Transverse colon (tissue), 4 donors: ENCODE results near the gene ATP5F1A. TPM values are rescaled to one million over a fixed set of nuclear protein-coding genes. Genes with fewer than 3 reads are reported as not detected.

Experiments
- DNase-seq: peaks from one replicate; pipeline ENCODE4 v3.0.0-alpha.2; 2019
- H3K27ac ChIP-seq, 4 donors: fragments of 200-600 bp; sonication (generic); 2 replicates each; pipeline ENCODE4 v1.5.1; 2016 to 2018; ENCODE audit warnings: inconsistent platforms in 4 of 4
- H3K27me3 ChIP-seq: fragments of 200-600 bp; sonication (generic); 2 replicates; pipeline ENCODE4 v1.5.1; 2017; ENCODE audit warnings: inconsistent platforms
- H3K36me3 ChIP-seq, 4 donors: fragments of 200-600 bp; sonication (generic); 2 replicates each; pipeline ENCODE4 v1.5.1; 2017 to 2019; ENCODE audit warnings: inconsistent platforms in 4 of 4
- H3K4me1 ChIP-seq, 4 donors: fragments of 200-600 bp; sonication (generic); 2 replicates each; pipeline ENCODE4 v1.5.1; 2017 to 2020; ENCODE audit warnings: inconsistent platforms in 4 of 4
- H3K4me3 ChIP-seq, 4 donors: fragments of 200-600 bp; sonication (generic); 1 replicate in 1 of 4; 2 replicates in 3 of 4; pipeline versions ENCODE4 v1.5.1 to v1.6.1; 2017 to 2019; ENCODE audit warnings: inconsistent platforms in 4 of 4
- H3K9me3 ChIP-seq, 2 donors: fragments of 200-600 bp; sonication (generic); 2 replicates each; pipeline ENCODE4 v1.5.1; 2017 to 2019; ENCODE audit warnings: inconsistent platforms in 2 of 2
- CTCF ChIP-seq, 5 experiments: fragments of 200-600 bp in 3 of 5; fragments of 450-650 bp in 2 of 5; sonication (generic) in 3 of 5; IDR thresholded peaks; 1 replicate in 2 of 5; 2 replicates in 3 of 5; pipeline ENCODE4 v1.5.1; 2016 to 2017; ENCODE audit warnings: antibody characterized with exemption in 5 of 5, inconsistent platforms in 3 of 5, mild to moderate bottlenecking in 2 of 5, moderate library complexity in 1 of 5
- EP300 ChIP-seq: sonication (generic); formaldehyde crosslinking; IDR thresholded peaks from one replicate; pipeline ENCODE4 v1.6.1; 2017; ENCODE audit warnings: antibody characterized with exemption, low read depth
- POLR2A ChIP-seq: fragments of 450-650 bp; IDR thresholded peaks from one replicate; pipeline ENCODE4 v1.6.1; 2016; ENCODE audit warnings: antibody characterized with exemption, mild to moderate bottlenecking, moderate library complexity
- POLR2AphosphoS5 ChIP-seq, 3 donors: sonication (generic); formaldehyde crosslinking; IDR thresholded peaks; one replicate each; pipeline ENCODE4 v1.6.1; 2016; ENCODE audit warnings: antibody characterized with exemption in 3 of 3
- WGBS, 2 donors: methylation state at CpG; one replicate each; pipeline ENCODE4 v1.1.5; 2018; ENCODE audit warnings: low coverage in 1 of 2; 5-methylcytosine and 5-hydroxymethylcytosine counted together
- in situ Hi-C, 4 donors: fragments of 200-750 bp; cut with MboI; loops; one replicate each; pipeline versions ENCODE4 v1.15.0 to v1.15.1; 2017; ENCODE audit warnings: low sequenced_read_pairs in 3 of 4, low pct_ligation_motif_present in 1 of 4, low pct_unique_long_range_greater_than_20kb in 1 of 4
- intact Hi-C: fragments of 100-400 bp; cut with DNase I; formaldehyde crosslinking; loops from one replicate; pipeline ENCODE4 v1.15.1; 2023; ENCODE audit warnings: low total_unique reads
- total RNA-seq, 4 donors: library from RNA; depleted of rRNA; stranded (reverse); fragments of >200 nt; gene quantifications; one replicate each; pipeline ENCODE4 v1.1.0, GENCODE V29; 2016

Gene ATP5F1A
- total RNA-seq, 4 donors from 2014 or later, result 284 to 811 (median 475) TPM

- peaks cover 0 to 83% (median 41%) of the 10 kb centered on the region in 4 donors for H3K36me3 ChIP-seq
- no peak for DNase-seq
- no peak for TF ChIP-seq POLR2A
- 85 to 100% methylated on average over 1 to 2 of the region's 2 CpGs for WGBS, 2 donors
- H3K27me3 ChIP-seq, result no peaks in the 10 kb centered on the region
- no peaks in the 10 kb centered on the region for H3K4me1 ChIP-seq
- H3K4me3 ChIP-seq, result no peak overlapping the region
- no peak overlapping the region for H3K27ac ChIP-seq
- in situ Hi-C loops (loop anchor here in 2 of 4 donors (25.0 kb wide), 2 partner anchors 122 to 147 kb away; partner anchors contain the start of gene EPG5 (in 1 of the 2)), intact Hi-C loops (no loop called here)
- no peaks in the 10 kb centered on the region for H3K9me3 ChIP-seq
These were observed 13.7 kb downstream of the ATP5F1A start for GRCh38 chr18:46084431-46084830.

- TF ChIP-seq EP300 (no peak), CTCF (IDR thresholded peaks at IDR 0.05) (no peak), POLR2AphosphoS5 (IDR thresholded peaks at IDR 0.05) (no peak), POLR2A (no peak)
- Histone ChIP-seq H3K4me3 (no peak overlapping the region), H3K36me3 (peaks cover 0 to 41% (median 20%) of the 10 kb centered on the region in 4 donors), H3K4me1 (no peaks in the 10 kb centered on the region), H3K27me3 (no peaks in the 10 kb centered on the region), H3K9me3 (no peaks in the 10 kb centered on the region), H3K27ac (no peak overlapping the region)
- 80 to 83% methylated on average over 1 of the region's 1 CpG for WGBS, 2 donors
- intact Hi-C loops (no loop called here), in situ Hi-C loops (loop anchor here in 2 of 4 donors (25.0 kb wide), 2 partner anchors 118 to 143 kb away; partner anchors contain the start of gene EPG5 (in 1 of the 2))
- DNase-seq, result no peak
These were observed 17.9 kb downstream of the ATP5F1A start for GRCh38 chr18:46080156-46080555.

- Histone ChIP-seq H3K9me3 (no peaks in the 10 kb centered on the region), H3K4me3 (no peak overlapping the region), H3K27ac (no peak overlapping the region), H3K4me1 (no peaks in the 10 kb centered on the region), H3K27me3 (no peaks in the 10 kb centered on the region), H3K36me3 (peaks cover 0 to 33% (median 16%) of the 10 kb centered on the region in 4 donors)
- in situ Hi-C loops, result loop anchor here (10.0 to 25.0 kb wide), 4 partner anchors 115 to 142 kb away; partner anchors contain the start of gene EPG5 (in 2 of the 4)
- intact Hi-C loops, result no loop called here
- TF ChIP-seq POLR2A (no peak), POLR2AphosphoS5 (IDR thresholded peaks at IDR 0.05) (no peak), CTCF (IDR thresholded peaks at IDR 0.05) (no peak), EP300 (no peak)
- no peak for DNase-seq
These were observed 18.8 kb downstream of the ATP5F1A start for GRCh38 chr18:46079336-46079735.

- Histone ChIP-seq H3K4me3 (no peak overlapping the region), H3K9me3 (no peaks in the 10 kb centered on the region), H3K36me3 (no peaks in the 10 kb centered on the region), H3K4me1 (peaks cover 7 to 23% (median 17%) of the 10 kb centered on the region in 4 donors), H3K27me3 (no peaks in the 10 kb centered on the region), H3K27ac (no peak overlapping the region)
- 27 to 32% methylated on average over 7 to 9 of the region's 9 CpGs for WGBS, 2 donors
- intact Hi-C loops, result no loop called here
- peak; percentile 39 for DNase-seq
- no peak for TF ChIP-seq POLR2AphosphoS5 (IDR thresholded peaks at IDR 0.05)
- TF ChIP-seq EP300, result no peak
- TF ChIP-seq CTCF (IDR thresholded peaks at IDR 0.05), result peak; percentile 58 to 67 (median 60)
- in situ Hi-C loops, result loop anchor here in 2 of 4 donors (10.0 kb wide), 2 partner anchors 109 to 129 kb away; partner anchors contain the start of gene EPG5 (in 1 of the 2)
These were observed 24.4 kb downstream of the ATP5F1A start for GRCh38 chr18:46073474-46074331.
